H1 (cell line): ENCODE results near the gene ST8SIA2. TPM values are rescaled to one million over a fixed set of nuclear protein-coding genes. Genes with fewer than 3 reads are reported as not detected.
"Not testable (repeated sequence)": the region's sequence is repeated elsewhere in the genome, so short reads cannot be mapped to it uniquely, and the experiment has no call there.

Experiments
- CTCF ChIA-PET: fragments of 300-600 bp; sonication (Branson Sonifier 250); formaldehyde crosslinking; loops from one replicate; lab custom pipeline; 2021; ENCODE audit not compliant: partially characterized antibody; lab: Charles Lee
- POLR2A ChIA-PET: fragments of 300-600 bp; sonication (Branson Sonifier 250); formaldehyde crosslinking; loops from one replicate; lab custom pipeline; 2021; ENCODE audit warnings: inconsistent platforms; ENCODE audit not compliant: partially characterized antibody; lab: Charles Lee
- DNase-seq, 2 experiments: peaks; one replicate each; pipeline versions ENCODE4 v3.0.0 to v3.0.0-alpha.2; 2010 to 2022; ENCODE audit warnings: low spot score in 2 of 2, low read depth in 1 of 2, mixed read lengths in 1 of 2
- FAIRE-seq: peaks from 2 replicates; lab custom pipeline; 2011; peaks lifted over from hg19 to GRCh38; lab: Jason Lieb, UNC
- H2AFZ ChIP-seq: 2 replicates; pipeline ENCODE4 v1.8.1; 2012; ENCODE audit warnings: low read length, inconsistent platforms
- H2AK5ac ChIP-seq: 2 replicates; pipeline ENCODE4 v1.6.1; 2013; ENCODE audit warnings: low read depth, low read length
- H2BK120ac ChIP-seq: replicated peaks from 2 replicates; pipeline ENCODE3; 2013; ENCODE audit warnings: low read depth, low read length, inconsistent platforms
- H2BK12ac ChIP-seq: 2 replicates; pipeline ENCODE4 v1.6.1; 2013; ENCODE audit warnings: low read depth, low read length
- H2BK15ac ChIP-seq: 2 replicates; pipeline ENCODE4 v1.6.1; 2013; ENCODE audit warnings: low read length
- H2BK20ac ChIP-seq: 2 replicates; pipeline ENCODE4 v1.6.1; 2013; ENCODE audit warnings: low read length
- H2BK5ac ChIP-seq: 2 replicates; pipeline ENCODE4 v1.6.1; 2013; ENCODE audit warnings: low read depth, low read length
- H3K14ac ChIP-seq: 2 replicates; pipeline ENCODE4 v1.6.1; 2013; ENCODE audit warnings: inconsistent platforms; ENCODE audit not compliant: insufficient read length
- H3K18ac ChIP-seq: 2 replicates; pipeline ENCODE4 v1.6.1; 2013; ENCODE audit warnings: low read length; ENCODE audit errors: extremely low read depth
- H3K23ac ChIP-seq: 2 replicates; pipeline ENCODE4 v1.6.1; 2013; ENCODE audit warnings: inconsistent platforms; ENCODE audit not compliant: insufficient read length
- H3K23me2 ChIP-seq: 2 replicates; pipeline ENCODE4 v1.6.1; 2013; ENCODE audit warnings: low read depth, low read length
- H3K27ac ChIP-seq: 2 replicates; pipeline ENCODE4 v1.6.1; 2011; ENCODE audit warnings: low read depth, low read length, inconsistent platforms
- H3K27me3 ChIP-seq, 4 experiments: replicated peaks in 1 of 4; 1 replicate in 1 of 4; 2 replicates in 3 of 4; pipeline versions ENCODE4 v1.6.1 to v1.8.1; 2011 to 2013; ENCODE audit warnings: low read length in 3 of 4, mild to moderate bottlenecking in 3 of 4, inconsistent platforms in 2 of 4, mixed read lengths in 2 of 4, moderate library complexity in 1 of 4; ENCODE audit not compliant: control insufficient read depth in 3 of 4, insufficient read depth in 3 of 4; ENCODE audit errors: extremely low read depth in 1 of 4
- H3K36me3 ChIP-seq, 4 experiments: 2 replicates each; pipeline versions ENCODE4 v1.6.1 to v1.8.1; 2011 to 2013; ENCODE audit warnings: mild to moderate bottlenecking in 4 of 4, low read length in 3 of 4, moderate library complexity in 2 of 4, control low read depth in 1 of 4, inconsistent platforms in 1 of 4; ENCODE audit not compliant: insufficient read depth in 4 of 4, control insufficient read depth in 2 of 4
- H3K4ac ChIP-seq: replicated peaks from 2 replicates; pipeline ENCODE3; 2013; ENCODE audit warnings: low read length, low read depth, mixed read lengths, inconsistent platforms; ENCODE audit not compliant: insufficient read length
- H3K4me1 ChIP-seq, 4 experiments: replicated peaks in 1 of 4; 1 replicate in 1 of 4; 2 replicates in 3 of 4; pipeline versions ENCODE4 v1.6.1 to v1.8.1; 2011 to 2013; ENCODE audit warnings: low read length in 3 of 4, inconsistent platforms in 2 of 4, mixed read lengths in 1 of 4; ENCODE audit not compliant: insufficient read depth in 4 of 4, control insufficient read depth in 3 of 4
- H3K4me2 ChIP-seq, 2 experiments: 2 replicates each; pipeline versions ENCODE4 v1.6.1 to v1.8.1; 2011 to 2013; ENCODE audit warnings: low read depth in 2 of 2, low read length in 2 of 2, control low read depth in 1 of 2, inconsistent platforms in 1 of 2, mild to moderate bottlenecking in 1 of 2; ENCODE audit not compliant: insufficient read depth in 1 of 2
- H3K4me3 ChIP-seq, 4 experiments: fragments of 200-600, 300-600 bp in 1 of 4; sonication (generic), shearing (Covaris generic), sonication (Bioruptor Twin) in 1 of 4; 2 replicates each; pipeline versions ENCODE4 v1.5.1 to v1.8.1; 2011 to 2016; ENCODE audit warnings: low read length in 4 of 4, low read depth in 3 of 4, control low read depth in 2 of 4, inconsistent platforms in 2 of 4, mild to moderate bottlenecking in 2 of 4, mixed read lengths in 1 of 4, moderate library complexity in 1 of 4; ENCODE audit not compliant: insufficient read depth in 2 of 4; ENCODE audit errors: extremely low read depth in 1 of 4
- H3K56ac ChIP-seq: replicated peaks from 2 replicates; pipeline ENCODE3; 2013; ENCODE audit warnings: low read depth, mild to moderate bottlenecking, mixed read lengths, low read length, inconsistent platforms; ENCODE audit not compliant: insufficient read length
- H3K79me1 ChIP-seq: 2 replicates; pipeline ENCODE4 v1.6.1; 2013; ENCODE audit warnings: low read depth, low read length, control low read depth
- H3K79me2 ChIP-seq, 2 experiments: 2 replicates each; pipeline versions ENCODE4 v1.6.1 to v1.8.1; 2012 to 2013; ENCODE audit warnings: low read length in 2 of 2, mild to moderate bottlenecking in 2 of 2, inconsistent platforms in 1 of 2; ENCODE audit not compliant: insufficient read depth in 2 of 2, control insufficient read depth in 1 of 2
- H3K9ac ChIP-seq, 4 experiments: replicated peaks in 1 of 4; 1 replicate in 1 of 4; 2 replicates in 3 of 4; pipeline versions ENCODE4 v1.6.1 to v1.8.1; 2011 to 2013; ENCODE audit warnings: low read depth in 3 of 4, low read length in 3 of 4, control low read depth in 2 of 4, mild to moderate bottlenecking in 2 of 4, moderate library complexity in 2 of 4, inconsistent platforms in 1 of 4; ENCODE audit errors: extremely low read depth in 1 of 4
- H3K9me3 ChIP-seq, 2 experiments: 2 replicates each; pipeline versions ENCODE4 v1.6.1 to v1.8.1; 2012 to 2013; ENCODE audit warnings: mild to moderate bottlenecking in 2 of 2, moderate library complexity in 2 of 2, control low read depth in 1 of 2, inconsistent platforms in 1 of 2, low read depth in 1 of 2, low read length in 1 of 2, mixed read lengths in 1 of 2; ENCODE audit not compliant: insufficient read depth in 2 of 2
- H4K20me1 ChIP-seq, 2 experiments: replicated peaks in 1 of 2; 2 replicates each; pipeline versions ENCODE3 to v1.8.1; 2011 to 2013; ENCODE audit warnings: inconsistent platforms in 2 of 2, low read length in 2 of 2, mild to moderate bottlenecking in 1 of 2; ENCODE audit not compliant: insufficient read depth in 2 of 2, control insufficient read depth in 1 of 2
- H4K5ac ChIP-seq: 2 replicates; pipeline ENCODE4 v1.6.1; 2013; ENCODE audit warnings: low read length, low read depth, mixed read lengths, inconsistent platforms; ENCODE audit not compliant: insufficient read length
- H4K8ac ChIP-seq: 2 replicates; pipeline ENCODE4 v1.8.0; 2013; ENCODE audit warnings: mild to moderate bottlenecking, moderate library complexity, low read length, inconsistent platforms; ENCODE audit not compliant: insufficient read depth; ENCODE audit errors: extremely low read depth
- H4K91ac ChIP-seq: replicated peaks from 2 replicates; pipeline ENCODE3; 2013; ENCODE audit warnings: low read length, mixed read lengths, inconsistent platforms; ENCODE audit not compliant: insufficient read length
- WGBS, 2 experiments: shearing (Covaris generic) in 1 of 2; methylation state at CpG; one replicate each; pipeline versions ENCODE4 v1.1.6 to v1.1.7; 2013 to 2015; ENCODE audit warnings: low lambda C conversion rate in 2 of 2, mixed read lengths in 2 of 2, inconsistent platforms in 1 of 2, low coverage in 1 of 2, missing lambda C conversion rate in 1 of 2; ENCODE audit not compliant: insufficient replicate concordance in 2 of 2, insufficient coverage in 1 of 2, insufficient read length in 1 of 2; ENCODE audit errors: extremely low coverage in 1 of 2, missing lambda C conversion rate in 1 of 2; 5-methylcytosine and 5-hydroxymethylcytosine counted together
- polyA plus RNA-seq, 7 experiments: library from polyadenylated mRNA; depleted of rRNA in 3 of 7; stranded (reverse) in 5 of 7; unstranded in 2 of 7; fragments of >200 nt in 5 of 7; fragments of 200-250 nt in 2 of 7; gene quantifications; 1 replicate in 5 of 7; 2 replicates in 1 of 7; 4 replicates in 1 of 7; pipeline versions ENCODE4 v1.2.1 to v1.2.3, GENCODE V29; 2011 to 2013; ENCODE audit warnings: missing spikeins in 2 of 7, mixed read lengths in 2 of 7
- total RNA-seq: library from RNA; stranded (reverse); fragmentation: NEBNext Ultra II Directional; extraction: Animal tissue kit (Norgen Biotek cat#: 25700); gene quantifications from 2 replicates; pipeline ENCODE4 v1.2.1, GENCODE V29; 2021

Gene ST8SIA2
- total and polyA plus RNA-seq, 2 of the 8 experiments (the other 6 are each of a cell fraction or from before 2014, with no cell fraction given) = 3.0 to 4.5 TPM

DNA sequence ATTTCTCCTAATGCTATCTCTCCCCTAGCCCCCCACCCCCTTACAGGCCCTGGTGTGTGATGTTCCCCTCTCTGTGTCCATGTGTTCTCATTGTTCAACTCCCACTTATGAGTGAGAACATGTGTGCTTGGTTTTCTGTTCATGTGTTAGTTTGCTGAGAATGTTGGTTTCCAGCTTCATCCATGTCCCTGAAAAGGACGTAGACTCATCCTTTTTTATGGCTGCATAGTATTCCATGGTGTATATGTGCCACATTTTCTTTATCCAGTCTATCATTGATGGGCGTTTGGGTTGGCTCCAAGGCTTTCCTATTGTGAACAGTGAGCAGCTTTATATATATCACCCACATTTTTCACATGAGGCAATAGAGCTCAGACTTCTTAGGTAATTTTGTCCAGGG, 86.0 kb downstream of the ST8SIA2 start:
- H3K14ac ChIP-seq, H2AK5ac ChIP-seq, DNase-seq, H3K56ac ChIP-seq, H3K4me3 ChIP-seq, H3K27ac ChIP-seq, H2BK20ac ChIP-seq, H4K8ac ChIP-seq, H2BK120ac ChIP-seq, H3K9ac ChIP-seq, H2AFZ ChIP-seq, H3K9me3 ChIP-seq, H3K79me2 ChIP-seq, H3K4me2 ChIP-seq, H2BK5ac ChIP-seq, POLR2A ChIA-PET, H3K36me3 ChIP-seq, H3K4ac ChIP-seq, H4K5ac ChIP-seq, H4K91ac ChIP-seq, H4K20me1 ChIP-seq, H3K27me3 ChIP-seq, H3K79me1 ChIP-seq, H2BK15ac ChIP-seq, H3K4me1 ChIP-seq, H3K18ac ChIP-seq, H2BK12ac ChIP-seq, FAIRE-seq, H3K23ac ChIP-seq, H3K23me2 ChIP-seq: not testable (repeated sequence)
- 92% methylated on average over 2 of the region's 2 CpGs; no CpG with 5 or more reads in 1 of the 2 experiments for WGBS, 2 experiments
- CTCF ChIA-PET = interaction anchor here (0.6 kb wide), 1 partner anchor 1232 kb away, joined by 3 read pairs; no protein-coding TSS in a partner anchor
